ENCODE results near the gene ZNF134.

Gene ZNF134

GRCh38 chr19:57668635-57669034 is 54.6 kb downstream of the ZNF134 start, which contains the start of gene ZSCAN4:
Gene ZSCAN4, plus strand, starts transcription at chr19:57668935. Its CDS starts 7,211 bp downstream, at chr19:57676146.
- no peak within 1 kb of the TSS for H3K4me3 ChIP-seq (ENCODE audit: low read length)
- DNase-seq (ENCODE audit: low read depth), result no peak
- TF ChIP-seq CTCF (IDR thresholded peaks at IDR 0.05; ENCODE audit: insufficient read depth, low read depth, low read length, missing control alignments), result no peak

GRCh38 chr19:57671124-57671895 is 57.3 kb downstream of the ZNF134 start:
- no peak for DNase-seq (ENCODE audit: low read depth)
- TF ChIP-seq CTCF (IDR thresholded peaks at IDR 0.05; ENCODE audit: insufficient read depth, low read depth, low read length, missing control alignments), result no peak
- no peak overlapping the region for H3K4me3 ChIP-seq (ENCODE audit: low read length)

GRCh38 chr19:57672466-57672865 is 58.4 kb downstream of the ZNF134 start:
- H3K4me3 ChIP-seq (ENCODE audit: low read length), result no peak overlapping the region
- TF ChIP-seq CTCF (IDR thresholded peaks at IDR 0.05; ENCODE audit: insufficient read depth, low read depth, low read length, missing control alignments), result no peak
- DNase-seq (ENCODE audit: low read depth), result no peak

Measured in epithelial cell of esophagus (primary cell).